Panc1 (cell line): ENCODE results near the gene HEATR5A. TPM values are rescaled to one million over a fixed set of nuclear protein-coding genes. Genes with fewer than 3 reads are reported as not detected.

Source experiments
- ATAC-seq: fragments of 200-7000 bp; cut with Tn5 transposase; 2 replicates; pipeline ENCODE4 v1.9.1; 2020; ENCODE audit warnings: mild to moderate bottlenecking, moderate library complexity
- BruUV-seq: library from RNA; stranded (reverse); fragments of 400-500 nt; replicated peaks from 2 replicates; lab custom pipeline; 2021; lab: Mats Ljungman, UMichigan
- CTCF ChIA-PET: fragments of 300-600 bp; sonication (Branson Sonifier 250); formaldehyde crosslinking; loops from one replicate; lab custom pipeline; 2022; ENCODE audit warnings: antibody characterized with exemption; lab: Charles Lee
- POLR2A ChIA-PET: fragments of 300-600 bp; sonication (Branson Sonifier 250); formaldehyde crosslinking; loops from one replicate; lab custom pipeline; 2022; ENCODE audit warnings: antibody characterized with exemption; lab: Charles Lee
- DNase-seq: peaks from one replicate; pipeline ENCODE4 v3.0.0-alpha.2; 2010; ENCODE audit warnings: low read depth, low spot score
- H3K27ac ChIP-seq: 2 replicates; pipeline ENCODE4 v1.5.1; 2011; ENCODE audit warnings: mild to moderate bottlenecking, low read length, inconsistent platforms
- H3K27me3 ChIP-seq: fragments of 200-500 bp; sonication (Bioruptor generic); 2 replicates; pipeline ENCODE4 v1.6.0; 2014; ENCODE audit warnings: low read length, inconsistent platforms; ENCODE audit not compliant: control insufficient read depth, insufficient read depth
- H3K36me3 ChIP-seq: fragments of 200-500 bp; sonication (Bioruptor generic); 2 replicates; pipeline ENCODE4 v1.5.1; 2014; ENCODE audit warnings: inconsistent platforms, mild to moderate bottlenecking, low read length, moderate library complexity; ENCODE audit not compliant: control insufficient read depth, insufficient read depth
- H3K4me1 ChIP-seq: 2 replicates; pipeline ENCODE4 v1.5.1; 2011; ENCODE audit warnings: inconsistent platforms, mild to moderate bottlenecking, low read length, moderate library complexity; ENCODE audit not compliant: control insufficient read depth, insufficient read depth
- H3K4me3 ChIP-seq, 2 experiments: 2 replicates each; pipeline ENCODE4 v1.5.1; 2011 to 2012; ENCODE audit warnings: low read depth in 2 of 2, low read length in 2 of 2, mild to moderate bottlenecking in 2 of 2, inconsistent platforms in 1 of 2, moderate library complexity in 1 of 2
- H3K9me3 ChIP-seq: fragments of 200-500 bp; sonication (Bioruptor generic); 2 replicates; pipeline ENCODE4 v1.5.1; 2014; ENCODE audit warnings: low read depth, mild to moderate bottlenecking, inconsistent platforms, low read length, moderate library complexity; ENCODE audit not compliant: control insufficient read depth, insufficient read depth
- POLR2AphosphoS5 ChIP-seq: IDR thresholded peaks from 2 replicates; pipeline ENCODE4 v1.6.1; 2012; ENCODE audit warnings: mild to moderate bottlenecking, low read depth, low read length, moderate library complexity
- SIN3A ChIP-seq: IDR thresholded peaks from 2 replicates; pipeline ENCODE4 v1.6.1; 2012; ENCODE audit warnings: low read depth, mild to moderate bottlenecking, low read length, moderate library complexity, borderline replicate concordance; ENCODE audit not compliant: insufficient read depth
- TCF7L2 ChIP-seq: IDR thresholded peaks from 2 replicates; pipeline ENCODE4 v1.6.1; 2011; ENCODE audit warnings: mild to moderate bottlenecking, low read depth, low read length, inconsistent platforms
- in situ Hi-C: cut with HindIII; loops from 2 replicates; pipeline ENCODE4 v1.10.0; 2016; ENCODE audit warnings: low sequenced_read_pairs, low pct_unique_long_range_greater_than_20kb
- intact Hi-C: fragments of 100-400 bp; cut with micrococcal nuclease; formaldehyde crosslinking; loops from one replicate; pipeline ENCODE4 v1.10.0; 2022; ENCODE audit not compliant: unreplicated experiment
- total RNA-seq: library from RNA; stranded (reverse); gene quantifications from one replicate; pipeline ENCODE4 v1.2.1, GENCODE V29; 2021; ENCODE audit not compliant: unreplicated experiment
- TF ChIP-seq, protein P1 (sequence below): fragments of 450-650 bp; IDR thresholded peaks from 2 replicates; pipeline ENCODE4 v1.5.1; 2017; ENCODE audit warnings: mild to moderate bottlenecking
- TF ChIP-seq, protein P2 (sequence below), 2 experiments: IDR thresholded peaks; 2 replicates each; pipeline ENCODE4 v1.6.1; 2011 to 2012; ENCODE audit warnings: low read depth in 2 of 2, control low read depth in 1 of 2, low read length in 1 of 2, mild to moderate bottlenecking in 1 of 2, moderate library complexity in 1 of 2; ENCODE audit not compliant: insufficient read depth in 1 of 2

The HEATR5A gene
- total RNA-seq, 1 experiment from 2014 or later = 22.0 TPM

DNA sequence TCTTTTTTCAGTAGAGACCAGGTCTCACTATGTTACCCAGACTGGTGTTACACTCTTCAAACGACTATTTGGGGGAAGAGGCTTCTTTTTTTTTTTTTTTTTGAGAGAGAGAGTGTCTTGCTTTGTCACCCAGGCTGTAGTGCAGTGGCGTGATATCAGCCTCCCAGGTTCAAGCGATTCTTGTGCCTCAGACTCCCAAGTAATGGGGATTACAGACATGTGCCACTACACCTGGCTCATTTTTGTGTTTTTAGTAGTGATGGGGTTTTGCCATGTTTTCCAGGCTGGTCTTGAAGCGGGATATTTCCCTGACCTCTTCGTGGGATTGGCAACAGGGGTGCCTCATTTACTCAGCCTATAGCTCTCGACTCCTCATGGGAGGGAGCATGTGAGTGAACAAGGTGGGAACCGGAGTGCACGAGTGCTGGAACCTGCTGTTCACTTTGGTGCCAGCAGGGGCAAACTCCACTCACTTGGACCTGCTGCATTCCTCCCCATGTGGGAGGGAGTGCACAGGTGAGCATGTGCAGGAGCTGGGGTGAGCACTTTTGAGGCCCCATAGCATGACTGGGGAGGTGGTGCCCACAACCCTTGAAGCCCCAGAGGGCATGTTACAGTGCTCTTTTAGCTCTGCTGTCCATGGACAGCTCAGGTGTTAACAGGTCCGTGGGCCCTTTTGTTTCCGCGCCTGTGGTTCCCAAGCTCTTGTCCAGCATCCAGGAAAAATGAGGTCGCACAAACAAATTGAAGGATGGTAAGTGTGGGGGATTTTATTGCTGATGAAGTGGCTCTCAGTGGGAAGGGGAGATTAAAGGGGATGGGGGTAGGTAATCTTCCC lies 133.7 kb downstream of the HEATR5A start:
- H3K4me3 ChIP-seq = no peak overlapping the region
- no peak for DNase-seq
- H3K36me3 ChIP-seq = no peaks in the 10 kb centered on the region
- intact Hi-C loops (no loop called here), in situ Hi-C loops (no loop called here)
- TF ChIP-seq POLR2AphosphoS5 (no peak), SIN3A (no peak), TCF7L2 (no peak)
- TF ChIP-seq, protein P1, sequence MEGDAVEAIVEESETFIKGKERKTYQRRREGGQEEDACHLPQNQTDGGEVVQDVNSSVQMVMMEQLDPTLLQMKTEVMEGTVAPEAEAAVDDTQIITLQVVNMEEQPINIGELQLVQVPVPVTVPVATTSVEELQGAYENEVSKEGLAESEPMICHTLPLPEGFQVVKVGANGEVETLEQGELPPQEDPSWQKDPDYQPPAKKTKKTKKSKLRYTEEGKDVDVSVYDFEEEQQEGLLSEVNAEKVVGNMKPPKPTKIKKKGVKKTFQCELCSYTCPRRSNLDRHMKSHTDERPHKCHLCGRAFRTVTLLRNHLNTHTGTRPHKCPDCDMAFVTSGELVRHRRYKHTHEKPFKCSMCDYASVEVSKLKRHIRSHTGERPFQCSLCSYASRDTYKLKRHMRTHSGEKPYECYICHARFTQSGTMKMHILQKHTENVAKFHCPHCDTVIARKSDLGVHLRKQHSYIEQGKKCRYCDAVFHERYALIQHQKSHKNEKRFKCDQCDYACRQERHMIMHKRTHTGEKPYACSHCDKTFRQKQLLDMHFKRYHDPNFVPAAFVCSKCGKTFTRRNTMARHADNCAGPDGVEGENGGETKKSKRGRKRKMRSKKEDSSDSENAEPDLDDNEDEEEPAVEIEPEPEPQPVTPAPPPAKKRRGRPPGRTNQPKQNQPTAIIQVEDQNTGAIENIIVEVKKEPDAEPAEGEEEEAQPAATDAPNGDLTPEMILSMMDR = peak; percentile 28; the same call in 1 of the 2 replicates
- H3K4me1 ChIP-seq = no peaks in the 10 kb centered on the region; the same call in 1 of the 2 replicates
- H3K27ac ChIP-seq = no peak overlapping the region
- H3K9me3 ChIP-seq = no peaks in the 10 kb centered on the region
- BruUV-seq = no TSS peak
- CTCF ChIA-PET = no interaction called here
- H3K27me3 ChIP-seq = no peaks in the 10 kb centered on the region
- no peak for ATAC-seq
- POLR2A ChIA-PET = no interaction called here

DNA sequence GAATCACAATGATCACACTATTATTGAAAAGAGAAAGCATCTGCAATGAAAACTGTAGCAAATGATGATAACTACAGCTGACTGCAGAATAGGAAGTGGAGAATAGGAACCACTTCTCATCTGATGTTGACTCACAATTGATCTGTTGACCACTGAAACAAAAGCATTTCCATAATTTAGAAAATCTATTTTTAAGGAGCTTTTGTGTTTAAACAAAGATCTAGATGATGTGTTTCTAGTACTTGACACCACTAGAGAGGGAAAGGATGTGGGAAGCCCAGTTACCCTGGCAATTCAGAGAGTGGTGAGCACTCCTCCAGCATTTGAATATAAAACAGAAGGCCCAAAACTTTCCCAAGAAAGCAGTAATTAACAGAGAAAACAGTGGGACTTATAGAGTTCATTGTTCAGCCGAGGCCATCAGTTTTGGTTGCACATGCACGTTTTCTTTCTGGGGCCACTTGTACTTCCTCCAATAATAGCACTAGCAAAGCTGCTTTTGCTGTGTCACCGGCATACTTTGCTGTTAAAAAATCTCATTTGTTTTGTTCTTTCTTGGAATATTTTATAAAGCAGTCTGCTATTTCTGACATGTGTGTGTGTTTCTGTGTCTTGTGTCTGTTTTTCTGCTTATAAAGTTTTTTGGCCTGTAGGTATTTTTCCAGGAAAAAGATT lies 136.6 kb downstream of the HEATR5A start:
- POLR2A ChIA-PET = no interaction called here
- no peak for DNase-seq
- ATAC-seq = no peak
- no peaks in the 10 kb centered on the region for H3K27me3 ChIP-seq
- no peak overlapping the region for H3K4me3 ChIP-seq
- CTCF ChIA-PET = no interaction called here
- H3K27ac ChIP-seq = no peak overlapping the region
- no peaks in the 10 kb centered on the region for H3K4me1 ChIP-seq
- intact Hi-C loops (no loop called here), in situ Hi-C loops (no loop called here)
- no peaks in the 10 kb centered on the region for H3K9me3 ChIP-seq
- no TSS peak for BruUV-seq
- no peak for TF ChIP-seq TCF7L2
- TF ChIP-seq SIN3A = no peak
- TF ChIP-seq POLR2AphosphoS5 = no peak
- TF ChIP-seq, protein P1 = no peak
- H3K36me3 ChIP-seq = no peaks in the 10 kb centered on the region

DNA sequence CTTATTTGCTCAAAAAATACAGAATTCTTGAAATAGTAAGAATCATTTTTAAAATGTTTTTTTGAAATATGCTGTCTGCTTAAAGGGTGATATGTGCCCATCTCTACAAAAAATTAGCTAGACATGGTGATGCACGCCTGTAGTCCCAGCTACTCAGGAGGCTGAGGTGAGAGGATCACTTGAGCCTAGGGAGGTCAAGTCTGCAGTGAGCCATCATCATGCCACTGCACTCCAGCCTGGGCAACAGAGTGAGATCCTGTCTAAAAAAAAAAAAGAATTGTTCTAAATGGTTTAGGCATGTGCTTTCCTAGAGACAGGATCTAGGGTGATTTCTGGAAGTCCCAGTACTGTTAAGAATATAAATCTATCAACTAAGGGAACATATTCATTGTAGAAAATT lies 137.2 kb downstream of the HEATR5A start:
- H3K36me3 ChIP-seq = no peaks in the 10 kb centered on the region
- TF ChIP-seq TCF7L2 (no peak), POLR2AphosphoS5 (no peak), SIN3A (no peak)
- TF ChIP-seq, protein P2, sequence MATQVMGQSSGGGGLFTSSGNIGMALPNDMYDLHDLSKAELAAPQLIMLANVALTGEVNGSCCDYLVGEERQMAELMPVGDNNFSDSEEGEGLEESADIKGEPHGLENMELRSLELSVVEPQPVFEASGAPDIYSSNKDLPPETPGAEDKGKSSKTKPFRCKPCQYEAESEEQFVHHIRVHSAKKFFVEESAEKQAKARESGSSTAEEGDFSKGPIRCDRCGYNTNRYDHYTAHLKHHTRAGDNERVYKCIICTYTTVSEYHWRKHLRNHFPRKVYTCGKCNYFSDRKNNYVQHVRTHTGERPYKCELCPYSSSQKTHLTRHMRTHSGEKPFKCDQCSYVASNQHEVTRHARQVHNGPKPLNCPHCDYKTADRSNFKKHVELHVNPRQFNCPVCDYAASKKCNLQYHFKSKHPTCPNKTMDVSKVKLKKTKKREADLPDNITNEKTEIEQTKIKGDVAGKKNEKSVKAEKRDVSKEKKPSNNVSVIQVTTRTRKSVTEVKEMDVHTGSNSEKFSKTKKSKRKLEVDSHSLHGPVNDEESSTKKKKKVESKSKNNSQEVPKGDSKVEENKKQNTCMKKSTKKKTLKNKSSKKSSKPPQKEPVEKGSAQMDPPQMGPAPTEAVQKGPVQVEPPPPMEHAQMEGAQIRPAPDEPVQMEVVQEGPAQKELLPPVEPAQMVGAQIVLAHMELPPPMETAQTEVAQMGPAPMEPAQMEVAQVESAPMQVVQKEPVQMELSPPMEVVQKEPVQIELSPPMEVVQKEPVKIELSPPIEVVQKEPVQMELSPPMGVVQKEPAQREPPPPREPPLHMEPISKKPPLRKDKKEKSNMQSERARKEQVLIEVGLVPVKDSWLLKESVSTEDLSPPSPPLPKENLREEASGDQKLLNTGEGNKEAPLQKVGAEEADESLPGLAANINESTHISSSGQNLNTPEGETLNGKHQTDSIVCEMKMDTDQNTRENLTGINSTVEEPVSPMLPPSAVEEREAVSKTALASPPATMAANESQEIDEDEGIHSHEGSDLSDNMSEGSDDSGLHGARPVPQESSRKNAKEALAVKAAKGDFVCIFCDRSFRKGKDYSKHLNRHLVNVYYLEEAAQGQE (IDR thresholded peaks at IDR 0.05; ENCODE audit: insufficient read depth in 1 of 2, low read depth in 2 of 2, low read length in 1 of 2) = no peak
- TF ChIP-seq, protein P1 = no peak
- DNase-seq (no peak), ATAC-seq (no peak)
- in situ Hi-C loops (no loop called here), intact Hi-C loops (no loop called here)
- H3K9me3 ChIP-seq = no peaks in the 10 kb centered on the region
- POLR2A ChIA-PET = no interaction called here
- H3K4me3 ChIP-seq = no peak overlapping the region
- BruUV-seq = no TSS peak
- no peaks in the 10 kb centered on the region for H3K4me1 ChIP-seq
- H3K27ac ChIP-seq = no peak overlapping the region
- H3K27me3 ChIP-seq = no peaks in the 10 kb centered on the region
- CTCF ChIA-PET = no interaction called here
